KG1 (cell line): ENCODE results near the gene USF1.
"Not testable (repeated sequence)": the region's sequence is repeated elsewhere in the genome, so short reads cannot be mapped to it uniquely, and the experiment has no call there.

Experiments used
- DNase-seq: peaks from one replicate; lab custom pipeline; 2025; lab: John Stamatoyannopoulos, UW

The USF1 gene

GRCh38 chr1:161079436-161080110 is 33.8 kb upstream of the USF1 start:
- no peak for DNase-seq

GRCh38 chr1:161077426-161077825 is 31.6 kb upstream of the USF1 start:
- no peak for DNase-seq

GRCh38 chr1:161076410-161076809 is 30.6 kb upstream of the USF1 start:
- no peak for DNase-seq

- DNase-seq: no peak
Observed at GRCh38 chr1:161074676-161075368, 29.0 kb upstream of the USF1 start.

DNA sequence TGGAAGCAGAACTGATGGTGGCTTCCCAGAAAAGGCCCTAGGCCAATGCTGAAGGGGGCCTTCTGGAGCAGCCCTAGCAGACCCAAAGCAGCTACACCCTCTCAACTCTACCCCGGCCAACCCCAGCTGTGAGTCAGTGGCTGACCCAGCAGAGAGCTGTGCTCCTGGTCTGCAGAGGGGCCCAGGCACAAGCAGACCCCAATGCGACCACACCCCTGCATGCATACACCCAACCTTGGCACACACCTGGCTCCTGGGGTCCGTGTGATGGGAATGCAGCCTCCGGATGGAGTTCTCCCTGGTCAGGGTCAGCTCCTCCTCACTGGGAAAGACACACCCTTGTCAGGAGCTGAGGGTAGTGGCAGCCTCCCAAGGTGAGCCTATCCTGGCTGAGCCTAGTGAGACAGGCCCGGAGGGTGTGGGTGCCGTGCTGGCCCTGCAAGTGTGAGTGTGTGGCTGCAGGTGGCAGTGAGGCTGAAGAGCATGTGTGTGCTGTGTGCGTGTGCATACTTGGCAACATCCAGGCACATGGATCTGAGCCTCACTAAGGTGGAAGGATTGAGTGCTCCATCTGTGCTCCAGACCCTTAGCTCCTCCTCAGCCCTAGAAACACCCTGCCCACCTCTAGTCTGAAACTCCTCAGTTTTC is 27.8 kb upstream of the USF1 start:
- DNase-seq: no peak

GRCh38 chr1:161072751-161073449 is 27.1 kb upstream of the USF1 start:
- no peak for DNase-seq

DNA sequence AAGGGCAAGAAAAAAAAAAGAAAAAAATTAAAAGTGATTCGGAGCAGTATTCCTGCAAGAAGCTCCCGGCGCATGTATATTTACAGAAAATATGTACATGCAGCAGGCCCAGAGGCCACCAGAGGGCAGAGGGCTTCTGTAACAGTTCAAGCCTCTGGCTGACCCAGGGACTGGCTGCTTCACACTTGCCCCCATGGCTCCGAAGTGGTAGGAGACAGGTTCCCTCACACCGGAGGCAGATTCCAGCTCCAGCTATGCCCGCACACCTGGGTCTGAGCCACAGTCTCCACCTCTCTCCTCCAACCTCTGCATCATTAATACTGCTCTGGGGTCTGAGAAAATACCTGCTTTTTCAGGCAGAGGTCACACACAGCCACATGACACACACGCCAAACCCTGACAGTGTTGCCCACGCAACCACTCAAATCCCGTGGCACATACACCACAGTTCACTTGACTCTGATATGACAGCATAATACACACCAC is 26.2 kb upstream of the USF1 start:
- DNase-seq: peak; percentile 41

- DNase-seq: no peak
Observed at GRCh38 chr1:161070761-161071160, 25.0 kb upstream of the USF1 start.

- peak; percentile 86 for DNase-seq
Observed at GRCh38 chr1:161069731-161070270, 24.0 kb upstream of the USF1 start, which contains the start of gene ARHGAP30. ARHGAP30 (minus strand) TSS chr1:161069891; CDS start chr1:161069624, 267 bp downstream.

- DNase-seq: no peak
Observed at GRCh38 chr1:161069241-161069640, 23.5 kb upstream of the USF1 start.

DNA sequence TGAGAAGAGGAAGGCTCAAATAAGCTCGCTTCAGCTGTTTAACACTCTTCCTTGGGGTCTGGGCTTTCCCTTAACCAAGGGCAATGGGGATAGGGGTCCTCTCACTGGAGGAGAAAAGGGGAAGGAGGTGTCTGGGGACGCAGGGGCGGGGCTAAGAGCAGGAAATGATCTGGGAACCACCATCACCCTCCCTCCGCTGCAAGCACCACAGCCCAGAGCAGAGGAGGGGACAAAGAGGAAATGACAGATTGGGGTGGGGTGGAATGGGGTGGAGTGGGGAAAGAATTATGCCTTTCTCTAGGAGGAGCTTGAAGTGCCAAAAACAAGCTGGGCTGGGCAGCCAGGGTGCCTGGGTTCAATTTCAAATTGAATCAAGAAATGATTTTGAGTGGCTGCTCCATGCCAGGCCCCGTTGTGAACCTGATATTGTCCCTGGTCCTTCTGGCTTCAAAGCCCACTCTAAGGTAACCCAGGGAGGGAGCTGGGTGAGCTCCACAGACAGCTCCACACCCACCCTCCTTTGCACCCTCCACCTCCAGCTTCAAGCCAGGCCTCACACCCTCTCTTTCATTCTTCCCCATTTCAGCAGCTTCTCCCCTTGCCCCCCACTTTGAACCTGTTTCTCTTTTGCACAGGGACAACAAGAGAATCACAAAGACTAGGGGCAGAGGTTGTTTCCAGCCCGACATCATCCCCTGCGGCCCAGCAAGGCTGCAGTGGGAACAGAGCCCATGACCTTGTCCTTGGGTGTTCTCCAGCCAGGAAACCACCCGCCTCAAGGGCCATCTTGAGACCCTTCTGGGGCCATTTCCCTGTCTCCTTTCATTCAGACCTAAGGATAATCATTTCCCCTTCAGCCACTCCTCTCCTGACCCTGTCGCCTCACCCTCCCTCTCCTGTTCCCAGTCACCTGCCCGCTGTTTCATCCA is 22.8 kb upstream of the USF1 start:
- DNase-seq: peak; percentile 84

- DNase-seq: no peak
Observed at GRCh38 chr1:161066694-161067093, 20.9 kb upstream of the USF1 start.

- not testable (repeated sequence) for DNase-seq
Observed at GRCh38 chr1:161065681-161066080, 19.9 kb upstream of the USF1 start.

- not testable (repeated sequence) for DNase-seq
Observed at GRCh38 chr1:161063936-161064335, 18.2 kb upstream of the USF1 start.

GRCh38 chr1:161061419-161061818 is 15.6 kb upstream of the USF1 start:
- no peak for DNase-seq

GRCh38 chr1:161059293-161059692 is 13.5 kb upstream of the USF1 start:
- DNase-seq: no peak

- no peak for DNase-seq
Observed at GRCh38 chr1:161054805-161055204, 9.0 kb upstream of the USF1 start.

GRCh38 chr1:161054232-161054631 is 8.5 kb upstream of the USF1 start:
- no peak for DNase-seq

DNA sequence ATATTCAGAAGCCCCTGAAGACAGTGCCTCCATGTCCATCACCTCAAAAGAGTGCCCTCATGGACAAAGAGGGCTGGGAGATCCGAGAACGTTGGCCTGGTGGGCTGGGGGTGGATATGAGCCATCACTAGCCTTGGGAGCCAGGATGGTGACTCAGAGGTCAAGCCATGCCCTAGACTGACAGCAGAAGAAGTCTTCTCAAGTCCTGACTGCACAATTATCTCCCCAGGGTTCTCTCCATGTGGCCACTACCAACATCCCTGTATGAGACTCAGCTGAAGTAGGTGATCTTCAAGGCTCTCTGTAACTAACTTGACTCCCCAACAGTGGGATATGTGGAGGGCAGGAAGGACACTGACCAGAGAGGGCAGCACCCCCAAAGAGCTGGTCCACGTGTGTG is 7.1 kb upstream of the USF1 start:
- DNase-seq: no peak

DNA sequence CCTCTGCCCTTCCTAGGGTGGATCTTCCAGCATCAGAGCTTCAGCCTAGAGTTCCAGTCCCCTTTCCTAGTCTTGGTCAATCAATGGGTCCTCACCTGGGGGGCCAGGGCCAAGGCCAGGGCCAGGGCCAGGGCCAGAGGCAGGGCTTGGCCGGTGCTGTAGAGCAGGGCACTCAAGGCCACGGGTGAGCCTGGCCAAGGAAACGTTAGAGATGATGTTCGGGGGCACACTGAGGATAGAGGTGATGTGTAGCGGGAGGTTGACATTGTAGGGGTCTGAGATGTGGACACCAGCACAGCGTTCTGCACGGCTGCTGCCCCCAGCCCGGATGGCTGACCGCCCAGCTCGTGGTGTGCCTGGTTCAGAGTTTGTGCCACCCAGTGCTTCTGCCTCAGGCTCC is 5.4 kb upstream of the USF1 start:
- DNase-seq: no peak
